Mammary epithelial cell (primary cell): ENCODE results near the gene GALNT11.

Experiments
- CTCF ChIP-seq, 2 donors: IDR thresholded peaks in 1 of 2; conservative IDR thresholded peaks in 1 of 2; 2 replicates each; pipeline ENCODE4 v1.5.1; 2011 to 2012; ENCODE audit warnings: inconsistent platforms in 2 of 2, low read length in 2 of 2, mild to moderate bottlenecking in 2 of 2, control low read depth in 1 of 2, low read depth in 1 of 2; ENCODE audit not compliant: insufficient read depth in 1 of 2; ENCODE audit errors: extremely low read depth in 1 of 2
- EZH2 ChIP-seq: IDR thresholded peaks from 2 replicates; pipeline ENCODE4 v1.6.1; 2012; ENCODE audit warnings: low read length, inconsistent platforms, borderline replicate concordance

- TF ChIP-seq CTCF (conservative IDR thresholded peaks at IDR 0.05 in 1 of 2, IDR thresholded peaks at IDR 0.05 in 1 of 2; ENCODE audit: extremely low read depth in 1 of 2, insufficient read depth in 1 of 2, low read depth in 1 of 2, low read length in 2 of 2) (no peak), EZH2 (no peak)
Observed at GRCh38 chr7:152161171-152161570, 135.7 kb downstream of the GALNT11 start.
